GM18867 (cell line): ENCODE measurements around the gene COL13A1.

Source experiments
- ATAC-seq: cut with Tn5 transposase; IDR thresholded peaks from one replicate; pipeline ENCODE4 v1.9.1; 2021; ENCODE audit warnings: mild to moderate bottlenecking, moderate library complexity; ENCODE audit not compliant: unreplicated experiment

The COL13A1 gene

DNA sequence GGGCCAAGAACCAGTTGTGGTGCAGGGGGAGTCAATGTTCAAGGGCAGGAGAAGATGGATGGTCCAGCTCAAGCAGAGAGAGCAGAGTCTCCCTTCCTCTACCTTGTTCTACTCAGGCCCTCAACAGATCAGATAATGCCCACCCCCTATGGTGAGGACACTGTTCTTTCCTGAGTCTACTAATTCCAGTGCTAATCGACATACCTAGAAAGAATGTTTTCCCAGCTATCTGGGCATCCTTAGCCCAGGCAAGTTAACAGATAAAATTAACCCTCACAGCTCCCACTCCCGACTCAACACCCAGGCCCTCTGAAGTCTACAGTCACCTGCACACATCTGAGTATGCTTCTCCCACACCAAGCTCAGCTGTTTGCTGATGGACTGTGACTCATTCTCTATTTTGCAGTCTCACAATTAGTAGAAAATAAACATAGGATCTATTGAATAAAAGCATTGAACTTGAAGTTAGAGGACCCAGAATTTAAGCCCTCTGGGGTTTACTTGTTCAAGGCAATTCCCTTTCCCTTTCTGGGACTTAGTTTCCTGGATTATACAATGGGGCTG lies 17.1 kb downstream of the COL13A1 start:
- ATAC-seq, result no peak

- ATAC-seq, result no peak
Measured at GRCh38 chr10:69819716-69820506, 18.2 kb downstream of the COL13A1 start.

GRCh38 chr10:69820817-69821216 lies 19.1 kb downstream of the COL13A1 start:
- no peak for ATAC-seq

GRCh38 chr10:69825604-69826003 lies 23.9 kb downstream of the COL13A1 start:
- no peak for ATAC-seq

- no peak for ATAC-seq
Measured at GRCh38 chr10:69826094-69826493, 24.4 kb downstream of the COL13A1 start.

- ATAC-seq, result no peak
Measured at GRCh38 chr10:69826789-69827554, 25.3 kb downstream of the COL13A1 start.

DNA sequence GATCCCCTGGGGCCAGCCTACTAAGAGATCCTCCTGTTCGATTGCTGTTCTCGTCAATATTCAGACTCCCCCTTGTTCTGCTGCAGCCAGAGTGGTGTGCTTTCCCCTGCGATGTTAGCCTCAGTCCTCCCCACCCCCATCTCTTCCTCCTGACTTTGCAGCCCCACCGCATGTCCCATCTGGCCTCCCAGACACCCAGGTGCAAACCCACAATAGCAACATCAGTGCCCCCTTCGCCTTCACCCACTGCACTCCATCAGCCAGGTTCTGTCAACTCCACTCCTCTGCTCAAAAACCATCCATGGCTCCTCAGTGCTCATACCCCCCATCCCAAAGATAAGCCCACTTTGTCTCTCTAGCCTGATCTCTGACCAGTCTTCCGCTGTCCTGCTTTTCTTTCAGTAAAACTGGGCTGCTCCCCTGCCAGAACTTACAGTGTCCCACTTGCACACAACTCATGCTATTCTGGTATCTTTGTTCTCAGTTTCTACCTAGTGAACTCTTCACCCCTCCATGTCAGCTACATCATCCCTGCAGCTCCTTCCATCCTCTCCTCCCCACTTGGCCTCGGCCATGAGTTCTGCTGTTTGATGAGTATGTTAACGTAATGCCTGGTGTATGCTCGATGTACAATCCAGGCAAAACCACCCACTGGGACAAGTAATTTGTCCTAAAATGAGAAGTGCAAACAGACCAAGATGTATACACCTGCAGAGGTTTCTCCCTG lies 26.6 kb downstream of the COL13A1 start:
- ATAC-seq, result no peak

GRCh38 chr10:69829775-69830174 lies 28.1 kb downstream of the COL13A1 start:
- no peak for ATAC-seq

GRCh38 chr10:69831231-69831855 lies 29.6 kb downstream of the COL13A1 start:
- no peak for ATAC-seq

GRCh38 chr10:69835233-69835632 lies 33.5 kb downstream of the COL13A1 start:
- ATAC-seq, result no peak

GRCh38 chr10:69835875-69836730 lies 34.4 kb downstream of the COL13A1 start:
- ATAC-seq, result no peak

DNA sequence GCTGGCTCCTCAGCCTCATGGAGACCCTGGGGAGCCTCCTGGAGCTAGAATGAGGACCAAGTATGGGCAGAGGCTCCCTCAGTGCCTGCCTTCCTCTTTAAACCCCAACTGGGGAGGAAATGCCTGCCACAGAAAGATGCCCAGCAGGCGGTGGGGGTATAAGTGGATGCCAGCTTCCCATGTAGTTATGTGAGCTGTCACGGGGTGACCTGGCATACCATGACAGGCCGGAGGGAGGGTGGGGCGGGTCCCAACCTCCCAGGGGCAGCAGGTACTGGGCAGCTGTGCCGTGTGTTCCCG lies 35.0 kb downstream of the COL13A1 start:
- ATAC-seq, result no peak

- ATAC-seq, result no peak
Measured at GRCh38 chr10:69837261-69837660, 35.6 kb downstream of the COL13A1 start.

GRCh38 chr10:69838418-69838817 lies 36.7 kb downstream of the COL13A1 start:
- no peak for ATAC-seq

DNA sequence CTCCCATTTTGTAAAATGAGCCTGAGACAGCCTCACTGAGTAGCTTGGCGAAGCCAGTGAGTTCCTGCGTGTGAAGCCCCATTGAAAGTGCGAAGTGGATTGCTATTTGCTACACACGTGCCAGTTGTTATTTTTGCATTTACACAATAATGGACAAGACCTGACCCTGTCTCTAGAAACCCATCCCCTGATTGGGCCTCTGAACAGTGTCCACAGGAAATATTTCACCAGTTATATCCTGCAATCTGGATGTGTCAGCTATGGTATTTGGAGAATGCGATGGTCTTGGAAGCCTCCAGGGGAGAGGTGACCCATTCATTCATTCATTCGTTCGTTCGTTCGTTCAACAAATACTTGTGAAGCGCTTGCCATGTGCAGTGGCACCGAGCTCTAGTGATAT lies 37.1 kb downstream of the COL13A1 start:
- no peak for ATAC-seq

DNA sequence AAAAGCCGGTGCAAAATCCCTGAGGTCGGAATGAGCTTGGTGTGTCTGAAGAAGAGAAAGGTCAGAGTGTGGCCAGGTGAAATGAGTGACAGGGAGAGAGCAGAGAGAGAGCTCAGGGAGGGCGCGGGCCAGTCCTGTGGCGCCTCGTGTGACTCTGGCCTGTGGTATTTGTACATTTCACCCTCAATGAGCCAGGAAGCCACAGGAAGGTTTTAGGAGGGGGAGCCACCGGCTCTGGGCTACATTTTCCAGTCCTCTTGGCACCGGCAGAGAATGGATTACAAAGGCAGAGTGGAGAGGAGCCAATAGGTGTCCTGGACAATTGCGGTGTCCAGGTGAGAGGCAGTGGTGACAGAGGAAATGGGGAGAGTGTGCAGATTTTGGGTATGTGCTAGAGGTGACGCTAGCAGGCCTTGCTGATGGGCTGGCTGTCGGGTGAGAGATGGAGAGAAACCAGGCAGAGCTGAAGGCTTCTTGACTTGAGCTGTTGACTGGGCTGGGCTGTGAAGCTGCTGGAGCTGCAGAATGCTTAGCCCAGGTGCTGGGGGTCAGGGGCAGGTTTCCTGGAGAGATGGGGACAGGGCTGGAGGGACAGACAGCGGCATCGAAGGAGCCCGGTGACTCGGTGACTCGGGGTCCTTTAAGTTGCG lies 38.1 kb downstream of the COL13A1 start:
- no peak for ATAC-seq

DNA sequence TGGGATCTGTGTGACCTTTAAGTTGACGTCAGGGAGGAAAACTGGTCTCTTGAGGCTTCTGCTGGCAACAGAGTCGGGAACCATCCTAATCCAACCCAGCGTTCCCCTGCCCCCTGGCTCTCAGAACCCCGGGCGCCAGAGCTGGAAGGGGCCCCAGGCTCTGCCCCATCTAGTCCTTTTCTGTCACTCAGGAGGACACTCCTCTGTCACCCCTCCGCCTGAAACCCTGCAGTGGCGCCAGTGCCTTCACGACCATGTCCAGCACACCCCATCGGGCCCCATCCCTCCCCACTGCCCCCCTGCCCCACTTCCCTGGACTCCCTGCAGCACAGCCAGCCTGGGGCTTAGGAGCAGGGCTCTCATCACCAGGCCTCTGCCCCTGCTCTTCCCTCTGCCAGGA lies 39.1 kb downstream of the COL13A1 start:
- ATAC-seq, result no peak

GRCh38 chr10:69842020-69842419 lies 40.3 kb downstream of the COL13A1 start:
- no peak for ATAC-seq

DNA sequence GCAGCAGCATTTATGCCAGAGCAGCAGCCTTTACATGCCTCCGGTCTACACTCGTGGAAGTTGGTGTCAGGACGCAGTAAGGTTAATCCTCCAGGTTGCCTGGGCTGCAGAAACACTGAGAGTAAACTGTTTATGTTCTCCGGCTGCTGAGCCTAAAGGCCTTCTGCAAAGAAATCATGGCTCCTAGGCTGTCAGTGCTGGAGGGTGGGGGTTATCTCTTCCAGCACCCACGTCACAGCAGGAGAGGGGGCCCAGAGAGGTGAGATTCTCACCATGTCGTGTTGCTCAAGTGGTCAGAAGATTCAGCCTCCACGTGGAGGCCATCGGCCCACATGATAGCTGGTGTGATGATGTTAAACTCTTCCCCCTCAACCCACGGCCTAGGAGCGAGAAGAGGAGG lies 41.2 kb downstream of the COL13A1 start:
- ATAC-seq, result no peak

- ATAC-seq, result no peak
Measured at GRCh38 chr10:69843923-69844322, 42.2 kb downstream of the COL13A1 start.
